Epithelial cell of proximal tubule (primary cell): Measurements from ENCODE around the gene RALBP1. TPM values are rescaled to one million over a fixed set of nuclear protein-coding genes. Genes with fewer than 3 reads are reported as not detected.
"Not testable (repeated sequence)": the region's sequence is repeated elsewhere in the genome, so short reads cannot be mapped to it uniquely, and the experiment has no call there.

ENCODE experiments used
- DNase-seq: peaks from one replicate; pipeline ENCODE4 v3.0.0-alpha.2; 2011; ENCODE audit warnings: low read depth
- H3K4me3 ChIP-seq: 2 replicates; pipeline ENCODE4 v1.5.1; 2011; ENCODE audit warnings: low read depth, mild to moderate bottlenecking, low read length
- CTCF ChIP-seq: conservative IDR thresholded peaks from 2 replicates; pipeline ENCODE4 v1.5.1; 2012; ENCODE audit warnings: low read depth, mild to moderate bottlenecking, low read length
- total RNA-seq: library from RNA; depleted of rRNA; stranded (reverse); fragments of >200 nt; gene quantifications from 2 replicates; pipeline ENCODE4 v1.2.3, GENCODE V29; 2015

Gene RALBP1
- total RNA-seq, 1 donor from 2014 or later: 57.5 TPM

GRCh38 chr18:9444549-9444948, 30.8 kb upstream of the RALBP1 start:
- no peak overlapping the region for H3K4me3 ChIP-seq
- no peak for TF ChIP-seq CTCF
- DNase-seq: no peak

GRCh38 chr18:9446839-9447238, 28.5 kb upstream of the RALBP1 start:
- H3K4me3 ChIP-seq: no peak overlapping the region
- TF ChIP-seq CTCF: no peak
- no peak for DNase-seq

GRCh38 chr18:9447334-9447733, 28.0 kb upstream of the RALBP1 start:
- no peak overlapping the region for H3K4me3 ChIP-seq
- no peak for TF ChIP-seq CTCF
- DNase-seq: no peak

GRCh38 chr18:9449600-9450414, 25.5 kb upstream of the RALBP1 start:
- DNase-seq: no peak
- no peak for TF ChIP-seq CTCF
- H3K4me3 ChIP-seq: no peak overlapping the region

- H3K4me3 ChIP-seq, DNase-seq: not testable (repeated sequence)
These were observed 24.4 kb upstream of the RALBP1 start for GRCh38 chr18:9450920-9451319.

GRCh38 chr18:9453283-9453682, 22.0 kb upstream of the RALBP1 start:
- no peak for DNase-seq

More at GRCh38 chr18:9453283-9453682, 22.0 kb upstream of the RALBP1 start:
- TF ChIP-seq CTCF: no peak
- H3K4me3 ChIP-seq: no peak overlapping the region
